ENCODE data around the gene EZH2. TPM values are rescaled to one million over a fixed set of nuclear protein-coding genes. Genes with fewer than 3 reads are reported as not detected.

EZH2 gene
- total and polyA plus RNA-seq, 12 donors: 0.53 to 4.6 (median 1.4) TPM

- 0 to 1% methylated on average over 52 to 88 of the region's 88 CpGs for WGBS, 2 donors
- no peaks in the 10 kb centered on the region for H3K36me3 ChIP-seq
- DNase-seq: peak; percentile 16 to 42
- H3K4me3 ChIP-seq: peak overlapping the region; percentile 52 to 97 (median 94)
- H3K27me3 ChIP-seq: no peaks in the 10 kb centered on the region
- H3K9me3 ChIP-seq: no peaks in the 10 kb centered on the region
- no peak for ATAC-seq
- peaks cover 0 to 19% (median 8%) of the 10 kb centered on the region in 9 donors for H3K4me1 ChIP-seq
- intact Hi-C loops (cut with DNase I): loop anchor here in 8 of 10 donors (1.0 to 10.0 kb wide), 9 partner anchors 57 to 209 kb away; partner anchors contain the start of genes CUL1 (in 2 of the 8) and ZNF786 (in 1 of the 8)
- H3K27ac ChIP-seq: peak overlapping the region in 9 of 10 donors; percentile 28 to 96 (median 94)
- TF ChIP-seq, protein P1, sequence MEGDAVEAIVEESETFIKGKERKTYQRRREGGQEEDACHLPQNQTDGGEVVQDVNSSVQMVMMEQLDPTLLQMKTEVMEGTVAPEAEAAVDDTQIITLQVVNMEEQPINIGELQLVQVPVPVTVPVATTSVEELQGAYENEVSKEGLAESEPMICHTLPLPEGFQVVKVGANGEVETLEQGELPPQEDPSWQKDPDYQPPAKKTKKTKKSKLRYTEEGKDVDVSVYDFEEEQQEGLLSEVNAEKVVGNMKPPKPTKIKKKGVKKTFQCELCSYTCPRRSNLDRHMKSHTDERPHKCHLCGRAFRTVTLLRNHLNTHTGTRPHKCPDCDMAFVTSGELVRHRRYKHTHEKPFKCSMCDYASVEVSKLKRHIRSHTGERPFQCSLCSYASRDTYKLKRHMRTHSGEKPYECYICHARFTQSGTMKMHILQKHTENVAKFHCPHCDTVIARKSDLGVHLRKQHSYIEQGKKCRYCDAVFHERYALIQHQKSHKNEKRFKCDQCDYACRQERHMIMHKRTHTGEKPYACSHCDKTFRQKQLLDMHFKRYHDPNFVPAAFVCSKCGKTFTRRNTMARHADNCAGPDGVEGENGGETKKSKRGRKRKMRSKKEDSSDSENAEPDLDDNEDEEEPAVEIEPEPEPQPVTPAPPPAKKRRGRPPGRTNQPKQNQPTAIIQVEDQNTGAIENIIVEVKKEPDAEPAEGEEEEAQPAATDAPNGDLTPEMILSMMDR (IDR thresholded peaks at IDR 0.05): no peak
These were observed 634 bp downstream of the EZH2 start for GRCh38 chr7:148883266-148884048.

DNA sequence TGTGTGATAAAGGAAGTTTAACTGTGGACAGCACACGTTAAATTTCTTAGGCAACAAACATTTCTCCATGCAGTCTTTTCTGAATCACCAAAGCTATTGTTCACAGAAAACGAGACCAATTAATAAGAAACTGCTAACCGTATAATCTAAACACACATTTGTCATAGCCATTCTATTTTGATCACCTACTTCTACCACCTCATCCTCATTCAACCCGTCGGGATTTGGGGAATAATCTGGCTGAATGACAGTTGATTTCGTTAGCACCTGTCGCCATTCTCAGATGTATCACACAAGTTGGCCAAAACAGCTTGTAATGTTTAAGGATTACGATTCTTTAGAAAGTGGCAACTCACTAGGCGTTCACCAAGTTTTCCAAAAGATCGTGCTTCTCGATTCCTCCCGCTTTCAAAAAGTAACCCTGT, 1.2 kb downstream of the EZH2 start:
- Histone ChIP-seq H3K36me3 (no peaks in the 10 kb centered on the region), H3K4me1 (peaks cover 0 to 19% (median 8%) of the 10 kb centered on the region in 9 donors), H3K4me3 (peak overlapping the region; percentile 52 to 97 (median 94)), H3K9me3 (no peaks in the 10 kb centered on the region), H3K27me3 (no peaks in the 10 kb centered on the region), H3K27ac (peak overlapping the region in 6 of 10 donors; percentile 12 to 96 (median 94))
- ATAC-seq: no peak
- TF ChIP-seq, protein P1 (IDR thresholded peaks at IDR 0.05): no peak
- no peak for DNase-seq
- WGBS, 2 donors: 1% methylated on average over 12 of the region's 12 CpGs
- intact Hi-C loops (cut with DNase I): loop anchor here in 8 of 10 donors (5.0 to 10.0 kb wide), 7 partner anchors 59 to 209 kb away; partner anchors contain the start of genes CUL1 (in 2 of the 8) and ZNF786 (in 1 of the 8)

DNA sequence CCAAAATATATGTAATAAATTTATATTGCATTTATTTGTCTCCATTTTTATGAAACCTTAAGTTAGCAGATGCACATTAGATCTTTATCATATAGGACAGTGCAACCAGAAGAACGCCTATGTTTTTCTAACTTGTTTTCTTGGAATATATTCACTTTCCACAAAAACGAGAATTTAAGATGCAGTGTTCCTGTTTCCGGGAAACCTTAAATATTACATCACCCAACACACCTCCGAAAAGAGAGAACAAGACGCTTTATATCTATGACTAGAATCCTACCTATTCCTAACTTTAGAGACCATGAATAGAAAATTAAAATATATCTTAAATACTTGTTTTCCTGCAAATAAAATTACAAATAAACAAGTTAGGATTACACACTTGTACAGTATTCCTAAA, 1.9 kb downstream of the EZH2 start:
- intact Hi-C loops (cut with DNase I): loop anchor here in 8 of 10 donors (5.0 to 10.0 kb wide), 7 partner anchors 60 to 210 kb away; partner anchors contain the start of genes CUL1 (in 2 of the 8) and ZNF786 (in 1 of the 8)
- ATAC-seq (no peak), DNase-seq (no peak)
- 58 to 60% methylated on average over 5 of the region's 5 CpGs for WGBS, 2 donors
- no peak overlapping the region for H3K27ac ChIP-seq
- TF ChIP-seq, protein P1 (IDR thresholded peaks at IDR 0.05): no peak
- no peaks in the 10 kb centered on the region for H3K9me3 ChIP-seq
- no peaks in the 10 kb centered on the region for H3K27me3 ChIP-seq
- no peaks in the 10 kb centered on the region for H3K36me3 ChIP-seq
- peaks cover 0 to 19% (median 8%) of the 10 kb centered on the region in 9 donors for H3K4me1 ChIP-seq
- peak overlapping the region in 3 of 10 donors; percentile 90 to 97 (median 96) for H3K4me3 ChIP-seq

DNA sequence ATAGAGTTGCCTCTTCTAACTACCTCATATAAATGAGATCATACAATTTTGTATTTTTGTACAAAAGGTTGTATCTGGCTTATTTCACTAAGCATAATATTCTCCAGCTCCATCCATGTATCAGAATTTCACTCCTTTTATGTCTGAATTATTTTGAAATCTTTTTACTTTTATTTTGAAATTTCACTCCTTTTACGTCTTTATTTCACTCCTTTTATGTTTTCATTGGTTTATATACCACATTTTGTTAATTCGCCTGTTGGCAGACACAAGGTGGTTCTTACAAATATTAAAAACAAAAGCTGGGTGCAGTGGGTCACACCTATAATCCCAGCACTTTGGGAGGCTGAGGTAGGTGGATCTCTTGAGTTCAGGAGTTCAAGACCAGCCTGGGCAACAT, 5.8 kb downstream of the EZH2 start:
- intact Hi-C loops (cut with DNase I): loop anchor here in 1 of 10 donors (5.0 kb wide), 1 partner anchor 51 kb away; no protein-coding TSS in a partner anchor
- no peak overlapping the region for H3K4me3 ChIP-seq
- TF ChIP-seq, protein P1 (IDR thresholded peaks at IDR 0.05): no peak
- ATAC-seq: no peak
- no peak for DNase-seq
- H3K4me1 ChIP-seq: peaks cover 0 to 13% (median 8%) of the 10 kb centered on the region in 9 donors
- H3K9me3 ChIP-seq: no peaks in the 10 kb centered on the region
- H3K27ac ChIP-seq: no peak overlapping the region
- H3K36me3 ChIP-seq: no peaks in the 10 kb centered on the region
- no peaks in the 10 kb centered on the region for H3K27me3 ChIP-seq
- 97 to 98% methylated on average over 2 of the region's 2 CpGs for WGBS, 2 donors
